NCI-H460 (cell line): ENCODE results near the gene PRSS56. TPM values are rescaled to one million over a fixed set of nuclear protein-coding genes. Genes with fewer than 3 reads are reported as not detected.

Source experiments
- DNase-seq: peaks from one replicate; pipeline ENCODE4 v3.0.0-alpha.2; 2016; ENCODE audit warnings: low read depth; ENCODE audit errors: extremely low read depth
- total RNA-seq: library from RNA; depleted of rRNA; stranded (reverse); fragments of >200 nt; shearing (Covaris generic); gene quantifications from 2 replicates; pipeline ENCODE4 v1.2.3, GENCODE V29; 2014

Gene PRSS56
- total RNA-seq, 1 experiment from 2014 or later: not detected

DNA sequence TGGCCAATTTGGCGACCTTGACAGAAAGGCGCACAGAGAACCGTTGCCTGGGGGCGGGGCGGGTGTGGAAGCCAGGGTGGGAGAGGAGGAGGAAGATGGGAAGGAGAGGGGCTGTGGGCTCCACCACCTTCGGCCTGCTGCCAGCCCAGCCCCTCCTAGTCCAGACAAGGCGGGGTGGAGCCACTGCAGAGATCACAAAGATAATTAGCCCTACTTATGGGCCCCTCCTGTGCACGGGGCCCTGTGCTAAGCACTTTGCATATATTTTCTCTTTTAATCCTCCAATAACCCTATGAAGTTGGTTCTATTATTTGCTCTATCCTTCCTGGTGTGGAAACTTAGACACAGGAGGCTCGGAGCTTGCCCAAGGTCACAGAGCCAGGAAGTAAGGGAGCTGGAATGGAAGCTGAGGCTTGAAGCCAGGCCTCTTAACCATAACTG, 18.8 kb upstream of the PRSS56 start:
- no peak for DNase-seq

DNA sequence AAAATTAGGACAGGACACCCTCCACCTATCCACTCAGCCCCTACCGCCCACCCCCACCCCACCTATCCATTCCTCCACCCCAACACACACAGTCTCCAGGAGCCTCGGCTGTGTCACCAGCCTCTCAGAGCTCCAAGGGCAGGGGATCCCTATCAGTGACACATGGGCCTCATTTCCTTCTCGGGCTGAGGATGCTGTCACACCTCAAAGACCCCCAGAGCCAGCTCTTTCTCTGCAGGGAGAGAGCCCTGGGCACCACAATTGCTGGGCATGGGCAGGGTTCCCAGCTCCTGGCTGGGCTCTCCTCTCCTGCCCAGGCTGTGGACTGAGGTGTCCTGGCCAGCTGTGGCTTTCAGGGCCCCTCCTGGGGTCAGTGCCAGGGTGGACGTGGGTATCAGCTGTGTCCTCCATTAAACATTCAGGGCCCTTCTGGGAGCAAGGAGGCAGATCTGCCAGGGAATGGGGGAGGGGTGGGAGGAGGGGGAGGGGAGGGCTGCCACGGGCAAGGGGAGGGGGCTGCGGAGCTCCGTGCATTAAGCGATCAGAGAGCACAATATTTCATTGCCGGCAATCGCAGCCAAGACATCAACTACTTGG, 18.3 kb upstream of the PRSS56 start:
- no peak for DNase-seq

DNA sequence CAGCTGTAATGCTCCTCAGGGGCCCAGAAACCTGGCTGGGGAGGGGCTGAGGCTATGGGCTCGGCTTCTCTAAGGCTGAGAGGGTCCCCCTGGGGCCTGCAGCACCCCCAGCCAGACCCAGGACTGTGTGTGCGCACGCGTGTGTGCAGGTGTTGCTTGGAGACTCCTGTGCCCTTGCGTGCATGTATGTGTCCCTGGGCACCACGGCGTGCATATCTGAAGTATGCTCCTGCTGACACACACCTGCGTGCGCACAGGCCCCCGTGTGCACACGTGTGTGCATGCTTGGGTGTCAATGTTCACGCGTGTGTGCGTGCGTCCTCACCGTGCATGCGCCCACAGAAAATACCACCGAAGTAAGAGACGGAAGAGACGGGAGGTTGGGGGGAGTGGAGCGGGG, 17.7 kb upstream of the PRSS56 start:
- no peak for DNase-seq

DNA sequence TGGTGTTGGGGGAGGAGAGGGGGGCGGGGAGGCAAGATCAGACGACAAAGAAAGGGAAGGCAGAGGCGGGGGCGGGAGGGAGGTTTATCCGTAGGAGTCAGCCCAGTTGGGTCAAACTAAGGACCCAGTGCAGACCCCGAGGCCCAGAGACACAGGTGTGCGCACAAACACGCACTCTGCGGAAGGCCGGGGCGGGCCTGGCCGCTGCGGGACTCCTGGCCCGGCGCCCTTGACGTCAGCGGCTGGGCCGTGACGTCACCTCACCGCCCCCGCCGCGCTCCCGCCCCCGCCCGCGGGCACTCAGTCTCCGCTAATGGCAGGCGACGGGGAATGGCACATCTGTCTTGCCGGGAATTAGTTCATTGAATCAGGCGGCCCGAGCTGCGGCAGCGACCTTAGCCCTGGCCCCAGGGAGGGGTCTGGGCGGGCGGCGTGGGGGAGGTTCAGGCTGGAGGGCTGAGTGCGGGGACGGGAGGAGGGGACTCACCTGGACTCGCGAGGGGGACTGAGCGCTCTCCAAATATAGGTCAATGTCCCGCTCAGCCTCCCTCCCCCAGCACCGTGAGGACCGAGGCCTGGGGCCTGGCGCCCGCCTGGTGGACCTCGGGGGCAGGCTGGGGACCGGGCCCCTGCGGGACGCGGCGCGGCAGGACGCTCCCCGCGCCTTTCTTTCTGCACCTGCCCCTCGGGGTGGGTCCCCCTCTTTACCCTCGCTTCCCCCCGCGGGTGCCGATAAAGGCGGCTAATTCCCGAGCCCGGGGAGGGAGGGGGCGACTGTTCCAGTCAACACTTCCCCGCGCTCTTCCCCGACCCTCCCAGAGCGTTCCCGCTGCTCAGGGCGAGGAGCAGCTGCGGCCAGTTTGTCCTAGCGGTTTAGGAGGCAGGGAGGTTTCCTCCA, 17.0 kb upstream of the PRSS56 start:
- DNase-seq: peak; percentile 59

DNA sequence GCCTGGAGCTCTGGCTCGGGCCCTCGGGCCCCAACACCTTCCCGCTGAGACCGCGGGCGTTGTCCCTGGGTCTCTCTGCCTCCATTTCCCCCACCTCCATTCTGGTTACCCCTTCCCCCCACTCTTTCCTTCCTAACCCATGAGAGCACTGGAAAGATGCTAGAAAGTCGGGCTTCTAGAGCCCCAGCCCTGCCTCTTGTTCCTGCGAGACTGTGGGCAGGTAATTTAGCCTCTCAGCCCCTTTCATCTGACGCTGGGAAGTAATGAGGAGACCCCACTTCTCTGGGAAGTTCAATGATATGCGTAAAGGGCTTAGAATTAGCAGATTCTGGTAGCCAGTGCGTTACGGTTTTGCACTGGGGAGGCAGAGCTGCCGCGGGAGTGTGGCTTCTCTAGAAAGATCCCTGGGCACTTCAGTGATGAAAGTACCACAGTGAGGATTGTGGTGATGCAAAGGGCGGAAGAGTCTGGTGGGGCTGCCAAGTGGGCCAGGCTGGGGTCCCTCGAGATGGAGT, 16.3 kb upstream of the PRSS56 start:
- no peak for DNase-seq

DNA sequence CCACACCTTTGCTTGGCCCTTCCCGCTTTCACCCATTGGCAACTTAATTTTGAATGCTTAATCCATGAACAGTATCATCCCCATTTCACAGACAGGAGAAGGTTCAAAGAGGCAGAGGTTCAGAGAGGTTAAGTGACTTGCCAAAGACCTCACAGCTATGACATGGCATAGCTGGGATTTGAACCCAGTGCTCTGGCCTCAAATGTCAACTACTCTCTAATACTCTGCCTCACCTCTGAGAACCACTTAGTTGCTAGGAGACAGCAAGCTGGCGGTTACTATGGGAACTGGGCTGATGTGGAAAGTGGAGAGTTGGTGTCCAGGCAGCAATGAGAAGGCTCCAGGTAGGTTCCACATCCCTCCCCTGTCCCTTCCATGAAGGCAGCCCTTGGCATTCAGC, 15.8 kb upstream of the PRSS56 start:
- DNase-seq: no peak

DNA sequence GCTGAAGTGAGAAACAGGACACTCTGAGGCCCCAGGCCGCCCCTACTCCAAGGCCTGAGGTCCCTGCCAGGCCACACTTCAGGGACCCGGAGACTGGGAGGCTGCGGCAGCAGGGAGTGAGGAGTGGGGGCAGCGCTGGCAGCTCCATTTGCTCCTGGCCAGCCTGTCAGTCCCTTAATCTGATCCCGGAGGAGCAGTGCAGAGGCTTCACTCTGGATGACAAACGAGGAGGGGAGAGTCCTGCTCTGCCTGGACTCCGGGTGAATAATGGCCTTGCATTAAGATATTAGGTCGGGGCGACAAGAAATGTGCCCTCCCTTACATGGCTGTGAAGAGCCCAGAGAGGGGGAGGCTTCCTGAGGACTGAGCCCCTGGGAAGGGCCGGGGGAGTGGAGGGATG, 14.3 kb upstream of the PRSS56 start:
- DNase-seq: no peak

DNA sequence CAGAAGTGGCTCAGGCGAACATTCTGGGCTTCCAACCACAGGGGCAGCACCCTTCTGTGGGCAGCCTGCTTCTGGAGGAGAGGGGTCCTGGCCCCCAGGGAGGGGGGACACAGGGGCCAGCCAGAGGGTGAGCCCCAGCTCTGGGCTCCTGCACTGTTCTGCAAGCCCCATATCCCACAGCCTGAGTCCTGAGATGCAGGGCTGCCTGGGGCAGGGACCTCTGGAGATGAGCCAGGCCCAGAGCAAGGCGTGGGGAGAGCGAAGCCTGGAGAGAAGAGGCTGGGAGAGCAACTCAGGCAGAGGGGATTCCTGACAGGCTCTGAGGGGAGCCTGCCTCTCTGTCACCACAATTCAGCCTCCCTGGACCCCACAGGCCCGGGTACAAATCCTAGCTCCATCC, 13.5 kb upstream of the PRSS56 start:
- DNase-seq: no peak

DNA sequence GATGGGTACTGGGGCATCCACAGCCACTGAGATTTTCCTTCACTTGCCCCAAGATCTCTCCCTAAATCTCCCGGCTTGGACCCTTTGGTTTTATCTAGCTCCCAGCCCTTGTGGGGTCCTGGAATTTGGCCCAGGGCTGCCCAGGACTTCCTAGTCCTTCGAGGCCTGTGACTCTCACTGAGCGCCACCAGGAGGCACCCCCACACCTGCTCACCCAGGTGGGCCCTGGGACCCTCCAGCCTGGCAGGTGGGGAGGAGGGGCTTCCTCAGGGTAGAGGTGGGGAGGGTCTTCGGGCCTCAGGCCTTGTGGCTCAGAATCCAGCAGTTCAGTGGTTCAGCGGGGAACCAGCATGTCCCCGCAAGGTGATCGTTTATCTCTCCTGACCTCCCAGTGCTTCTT, 11.9 kb upstream of the PRSS56 start:
- no peak for DNase-seq

DNA sequence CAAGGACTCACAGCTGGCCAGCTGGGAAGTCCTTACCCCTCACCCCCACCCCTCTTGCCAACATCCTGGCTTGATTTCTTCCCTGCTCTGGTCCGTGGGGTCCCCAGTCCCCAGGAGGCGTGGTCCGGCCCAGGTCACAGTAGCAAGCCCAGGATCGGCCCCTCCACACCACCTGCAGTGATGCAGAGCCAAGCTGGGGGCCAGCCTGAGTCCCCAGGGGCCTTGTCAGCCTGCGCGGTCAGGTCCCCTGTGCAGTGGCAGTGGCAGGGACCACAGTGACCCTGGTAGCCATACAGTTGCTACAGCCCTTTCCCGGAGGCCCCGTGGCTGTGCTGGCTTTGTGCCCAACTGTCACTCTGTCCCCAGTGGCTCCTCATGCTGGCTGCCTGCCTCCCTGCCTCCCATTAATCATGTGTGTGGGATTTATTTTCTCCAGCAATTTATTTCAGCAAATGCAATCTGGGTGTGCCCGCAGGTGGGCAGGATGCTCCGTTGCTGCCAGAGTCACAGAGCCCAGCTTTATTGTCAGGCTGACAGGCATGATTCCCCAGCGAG, 8.8 kb upstream of the PRSS56 start:
- no peak for DNase-seq

DNA sequence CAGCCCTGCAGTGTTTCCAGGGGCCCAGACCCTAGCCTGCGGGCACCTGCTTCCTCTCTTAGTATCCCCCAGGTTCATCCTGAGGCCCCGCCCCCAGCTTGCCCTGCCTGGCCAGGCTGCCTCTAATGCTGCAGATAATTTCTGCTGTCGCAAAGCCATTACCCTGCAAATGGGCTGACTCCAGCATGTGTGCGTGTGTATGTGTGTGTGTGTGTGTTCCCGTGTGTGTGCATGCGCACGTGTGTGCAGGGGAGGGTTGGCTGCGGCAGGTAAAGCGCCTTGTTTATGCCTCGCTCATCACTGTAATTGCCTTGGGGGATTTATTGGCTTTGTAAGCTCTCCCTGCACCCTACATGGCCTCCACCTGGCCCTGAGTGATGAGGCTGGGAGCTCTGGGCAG, 7.6 kb upstream of the PRSS56 start:
- no peak for DNase-seq

DNA sequence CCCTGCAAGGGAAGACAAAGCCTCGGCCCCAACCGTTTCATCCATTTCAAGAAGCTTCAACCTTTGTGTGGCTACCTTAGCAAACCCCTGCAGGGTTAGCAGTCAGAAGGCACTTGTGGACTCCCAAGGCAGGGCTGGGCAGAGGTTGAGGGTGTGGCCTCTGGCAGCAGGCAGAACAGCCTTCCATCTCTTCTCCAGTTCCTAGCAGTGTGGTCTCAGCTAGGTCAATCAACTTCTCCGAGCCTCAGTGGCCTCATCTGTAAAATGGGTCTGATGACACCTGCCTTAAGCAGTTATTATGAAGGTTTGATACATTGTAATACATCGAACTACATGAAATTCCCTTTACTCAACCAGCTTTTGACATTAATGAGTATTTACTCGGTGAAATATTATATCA, 6.8 kb upstream of the PRSS56 start:
- no peak for DNase-seq

DNA sequence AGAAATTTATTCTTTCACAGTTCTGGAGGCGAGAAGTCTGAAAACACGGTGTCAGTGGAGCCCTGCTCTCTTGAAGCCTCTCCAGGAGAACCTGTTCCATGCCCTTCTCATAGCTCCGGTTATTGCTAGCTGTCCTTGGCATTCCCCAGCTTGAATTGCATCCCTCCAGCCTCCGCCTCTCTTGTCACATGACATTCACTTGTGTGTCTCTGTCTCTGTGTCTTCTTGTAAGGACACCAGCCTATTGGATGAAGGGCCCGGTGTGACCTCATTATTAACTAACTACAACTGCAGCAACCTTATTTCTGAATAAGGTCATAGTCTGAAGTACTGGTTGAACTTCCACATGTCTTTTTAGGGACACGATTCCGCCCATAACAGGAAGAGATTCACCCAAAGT, 4.5 kb upstream of the PRSS56 start:
- no peak for DNase-seq

DNA sequence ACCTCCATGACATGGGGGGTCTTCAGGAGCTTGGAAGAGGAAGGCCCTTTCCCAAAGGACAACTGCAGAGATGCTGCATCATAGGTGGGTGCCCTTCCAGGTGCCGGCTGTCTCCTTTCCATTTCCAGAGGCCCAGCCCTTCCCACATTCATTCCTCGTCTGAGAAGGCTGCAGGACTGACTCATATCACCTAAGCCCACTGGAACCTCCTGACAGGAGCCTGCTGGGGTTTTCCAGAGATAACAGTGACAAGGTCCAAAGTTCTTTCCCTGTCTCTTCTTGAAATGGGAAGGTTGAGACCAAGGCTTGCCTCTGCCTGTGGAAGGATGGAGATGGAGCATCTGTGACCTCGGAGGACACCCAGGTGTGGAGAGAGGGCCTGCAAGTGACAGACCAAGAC, 3.6 kb upstream of the PRSS56 start:
- DNase-seq: no peak

DNA sequence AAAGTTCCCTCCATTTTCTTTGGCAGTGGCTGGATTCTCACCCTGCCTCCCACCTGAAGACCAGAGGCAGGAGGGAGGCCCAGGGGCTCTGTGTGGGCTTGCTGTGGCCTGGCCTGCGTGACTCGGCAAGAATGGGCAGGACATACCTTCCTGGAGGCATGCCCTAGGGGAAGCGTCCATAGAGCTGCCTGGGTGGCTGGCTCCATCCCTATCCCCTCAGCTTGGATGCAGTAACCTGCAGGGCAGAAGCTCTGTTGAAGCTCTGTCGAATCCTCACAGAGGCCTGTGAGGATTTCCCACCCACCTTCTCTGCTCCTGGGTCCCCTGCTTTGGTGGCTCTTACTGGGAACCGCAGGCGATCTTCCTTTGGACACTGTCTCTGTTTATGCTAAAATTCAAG, 1.3 kb upstream of the PRSS56 start:
- DNase-seq: no peak

DNA sequence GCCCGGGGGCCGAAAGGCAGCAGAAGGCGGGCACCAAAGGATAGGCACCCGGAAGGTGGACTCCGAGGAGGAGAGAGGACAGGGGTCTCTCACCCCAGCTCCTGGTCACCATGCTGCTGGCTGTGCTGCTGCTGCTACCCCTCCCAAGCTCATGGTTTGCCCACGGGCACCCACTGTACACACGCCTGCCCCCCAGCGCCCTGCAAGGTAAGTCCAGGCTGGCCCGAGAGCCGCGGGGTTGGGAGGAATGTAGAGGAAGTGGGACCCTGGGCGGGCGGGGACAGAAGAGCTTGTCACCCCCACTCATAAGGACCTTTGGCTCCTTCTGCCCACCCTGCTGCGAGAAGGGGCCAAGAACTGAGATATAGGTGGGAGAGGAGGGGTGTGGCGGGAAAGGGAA, 301 bp downstream of the PRSS56 start:
- no peak for DNase-seq

DNA sequence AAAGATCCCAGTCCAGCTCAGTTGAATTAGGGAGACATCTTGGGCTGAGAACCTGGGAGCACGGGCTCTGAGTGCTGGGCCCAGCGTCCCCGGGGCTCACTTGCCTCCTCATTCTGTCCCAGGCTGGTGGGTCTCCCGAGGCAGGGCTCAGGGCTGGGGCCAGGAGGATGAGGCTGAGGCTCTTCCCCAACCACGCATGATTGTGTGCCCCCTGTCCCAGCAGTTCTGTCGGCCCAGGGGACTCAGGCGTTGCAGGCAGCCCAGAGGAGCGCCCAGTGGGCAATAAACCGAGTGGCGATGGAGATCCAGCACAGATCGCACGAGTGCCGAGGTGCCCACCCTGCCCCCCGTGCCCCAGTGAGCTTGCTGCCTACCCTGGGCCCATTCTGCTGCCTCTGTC, 910 bp downstream of the PRSS56 start:
- no peak for DNase-seq

DNA sequence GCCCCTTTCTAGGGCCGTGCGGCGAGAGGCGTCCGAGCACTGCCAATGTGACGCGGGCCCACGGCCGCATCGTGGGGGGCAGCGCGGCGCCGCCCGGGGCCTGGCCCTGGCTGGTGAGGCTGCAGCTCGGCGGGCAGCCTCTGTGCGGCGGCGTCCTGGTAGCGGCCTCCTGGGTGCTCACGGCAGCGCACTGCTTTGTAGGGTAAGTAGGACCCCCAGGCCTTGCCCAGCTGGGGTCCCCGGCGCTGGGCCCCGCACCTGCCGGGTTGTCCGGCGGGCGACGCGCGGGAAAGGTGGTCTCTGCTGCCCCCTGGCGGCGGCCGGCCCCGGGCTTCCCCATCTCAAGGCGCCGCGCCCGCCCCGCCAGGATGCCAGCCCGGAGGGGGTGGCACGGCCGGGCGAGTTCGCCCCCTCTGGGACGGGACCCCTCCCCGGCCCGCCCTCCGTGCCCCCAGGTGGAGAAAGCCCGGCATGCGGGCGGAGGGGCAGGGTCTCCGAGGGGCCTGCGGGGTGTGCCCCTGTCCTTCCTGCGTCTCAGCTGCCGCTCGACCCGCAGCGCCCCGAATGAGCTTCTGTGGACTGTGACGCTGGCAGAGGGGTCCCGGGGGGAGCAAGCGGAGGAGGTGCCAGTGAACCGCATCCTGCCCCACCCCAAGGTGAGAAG, 1.9 kb downstream of the PRSS56 start:
- peak; percentile 38 for DNase-seq

DNA sequence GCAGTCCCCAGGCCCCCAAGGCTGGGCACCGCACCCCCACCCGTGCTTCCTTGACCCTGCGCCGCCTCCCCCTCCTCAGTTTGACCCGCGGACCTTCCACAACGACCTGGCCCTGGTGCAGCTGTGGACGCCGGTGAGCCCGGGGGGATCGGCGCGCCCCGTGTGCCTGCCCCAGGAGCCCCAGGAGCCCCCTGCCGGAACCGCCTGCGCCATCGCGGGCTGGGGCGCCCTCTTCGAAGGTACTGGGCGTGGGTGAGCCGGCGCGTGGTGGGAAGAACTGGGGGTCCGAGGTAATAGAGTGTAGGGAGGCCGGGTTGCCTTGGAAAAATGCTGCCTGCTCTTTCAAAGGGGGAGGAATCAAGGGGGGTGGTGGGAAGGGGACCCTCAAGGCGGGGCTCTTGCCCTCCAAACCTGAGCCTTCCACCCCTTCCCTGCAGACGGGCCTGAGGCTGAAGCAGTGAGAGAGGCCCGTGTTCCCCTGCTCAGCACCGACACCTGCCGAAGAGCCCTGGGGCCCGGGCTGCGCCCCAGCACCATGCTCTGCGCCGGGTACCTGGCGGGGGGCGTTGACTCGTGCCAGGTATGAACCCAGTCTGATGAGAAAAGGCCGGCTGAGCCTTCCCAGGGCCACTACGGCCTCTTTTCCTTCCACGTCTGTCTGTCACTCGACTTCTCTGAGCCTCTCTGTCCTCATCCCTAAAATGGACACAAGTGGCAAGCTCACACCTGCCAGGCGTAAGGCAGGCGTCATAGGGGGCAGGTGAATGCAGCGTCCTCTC, 2.6 kb downstream of the PRSS56 start:
- no peak for DNase-seq

DNA sequence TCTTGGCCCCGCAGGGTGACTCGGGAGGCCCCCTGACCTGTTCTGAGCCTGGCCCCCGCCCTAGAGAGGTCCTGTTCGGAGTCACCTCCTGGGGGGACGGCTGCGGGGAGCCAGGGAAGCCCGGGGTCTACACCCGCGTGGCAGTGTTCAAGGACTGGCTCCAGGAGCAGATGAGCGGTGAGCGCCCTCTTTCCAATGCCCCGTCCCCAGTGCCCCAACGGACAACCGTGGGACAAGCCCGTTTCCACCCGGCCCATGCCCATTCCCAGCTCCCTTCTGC, 3.2 kb downstream of the PRSS56 start:
- no peak for DNase-seq
